GM18507 (cell line): ENCODE results near the gene MALT1.
"Not testable (repeated sequence)": the region's sequence is repeated elsewhere in the genome, so short reads cannot be mapped to it uniquely, and the experiment has no call there.

Source experiments
- DNase-seq: peaks from one replicate; pipeline ENCODE4 v3.0.0; 2011; ENCODE audit warnings: low read depth; ENCODE audit not compliant: insufficient read length; ENCODE audit errors: extremely low spot score
- FAIRE-seq: peaks from 2 replicates; lab custom pipeline; 2011; peaks lifted over from hg19 to GRCh38; lab: Jason Lieb, UNC

MALT1 gene, protein sequence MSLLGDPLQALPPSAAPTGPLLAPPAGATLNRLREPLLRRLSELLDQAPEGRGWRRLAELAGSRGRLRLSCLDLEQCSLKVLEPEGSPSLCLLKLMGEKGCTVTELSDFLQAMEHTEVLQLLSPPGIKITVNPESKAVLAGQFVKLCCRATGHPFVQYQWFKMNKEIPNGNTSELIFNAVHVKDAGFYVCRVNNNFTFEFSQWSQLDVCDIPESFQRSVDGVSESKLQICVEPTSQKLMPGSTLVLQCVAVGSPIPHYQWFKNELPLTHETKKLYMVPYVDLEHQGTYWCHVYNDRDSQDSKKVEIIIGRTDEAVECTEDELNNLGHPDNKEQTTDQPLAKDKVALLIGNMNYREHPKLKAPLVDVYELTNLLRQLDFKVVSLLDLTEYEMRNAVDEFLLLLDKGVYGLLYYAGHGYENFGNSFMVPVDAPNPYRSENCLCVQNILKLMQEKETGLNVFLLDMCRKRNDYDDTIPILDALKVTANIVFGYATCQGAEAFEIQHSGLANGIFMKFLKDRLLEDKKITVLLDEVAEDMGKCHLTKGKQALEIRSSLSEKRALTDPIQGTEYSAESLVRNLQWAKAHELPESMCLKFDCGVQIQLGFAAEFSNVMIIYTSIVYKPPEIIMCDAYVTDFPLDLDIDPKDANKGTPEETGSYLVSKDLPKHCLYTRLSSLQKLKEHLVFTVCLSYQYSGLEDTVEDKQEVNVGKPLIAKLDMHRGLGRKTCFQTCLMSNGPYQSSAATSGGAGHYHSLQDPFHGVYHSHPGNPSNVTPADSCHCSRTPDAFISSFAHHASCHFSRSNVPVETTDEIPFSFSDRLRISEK

DNA sequence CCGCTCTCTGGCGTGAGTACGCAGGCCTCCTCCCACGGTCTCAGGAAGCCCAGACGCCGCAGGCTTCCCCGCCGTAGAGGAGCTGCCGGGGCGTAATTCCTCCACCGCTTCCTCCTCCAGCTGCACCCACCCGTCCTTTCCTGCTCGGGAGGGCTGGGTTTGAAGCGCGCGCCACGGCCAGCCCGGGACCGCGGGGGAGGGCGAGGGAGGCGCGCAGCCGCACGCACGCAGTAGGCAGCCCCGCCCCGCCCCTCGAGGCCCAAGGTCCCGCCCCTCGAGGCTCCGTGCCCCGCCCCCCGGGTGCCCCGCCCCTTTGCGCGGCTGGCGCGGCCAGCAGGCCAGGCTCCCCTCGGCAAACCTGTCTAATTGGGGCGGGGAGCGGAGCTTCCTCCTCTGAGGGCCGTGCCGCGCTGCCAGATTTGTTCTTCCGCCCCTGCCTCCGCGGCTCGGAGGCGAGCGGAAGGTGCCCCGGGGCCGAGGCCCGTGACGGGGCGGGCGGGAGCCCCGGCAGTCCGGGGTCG, at the start of gene MALT1:
MALT1 (plus strand) TSS at position 355 of the 521 bp plus-strand sequence. CDS start 179 bp downstream, outside the sequence.
- peak; percentile 98 for FAIRE-seq
- DNase-seq, result peak; percentile 83

DNA sequence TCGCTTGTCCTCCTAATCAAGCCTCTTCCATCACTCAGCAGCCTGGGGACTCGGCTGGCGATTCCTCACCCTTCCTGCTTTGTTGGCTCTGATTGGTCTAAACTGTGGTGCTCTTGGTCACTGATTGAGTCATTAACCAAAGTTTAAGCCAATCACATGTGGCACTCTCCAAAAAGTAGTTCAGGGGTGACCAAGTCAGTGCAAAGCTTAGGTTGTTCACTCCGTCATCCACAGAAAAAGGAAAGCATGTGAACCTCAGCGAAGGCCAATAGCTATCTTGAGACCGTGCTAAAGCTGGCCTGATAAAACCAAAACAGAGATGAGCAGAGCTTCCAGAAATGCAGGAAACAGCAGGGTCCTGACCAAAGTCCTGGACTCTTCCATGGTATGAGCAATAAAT, 47.3 kb upstream of the MALT1 start:
- FAIRE-seq, result no peak
- no peak for DNase-seq

DNA sequence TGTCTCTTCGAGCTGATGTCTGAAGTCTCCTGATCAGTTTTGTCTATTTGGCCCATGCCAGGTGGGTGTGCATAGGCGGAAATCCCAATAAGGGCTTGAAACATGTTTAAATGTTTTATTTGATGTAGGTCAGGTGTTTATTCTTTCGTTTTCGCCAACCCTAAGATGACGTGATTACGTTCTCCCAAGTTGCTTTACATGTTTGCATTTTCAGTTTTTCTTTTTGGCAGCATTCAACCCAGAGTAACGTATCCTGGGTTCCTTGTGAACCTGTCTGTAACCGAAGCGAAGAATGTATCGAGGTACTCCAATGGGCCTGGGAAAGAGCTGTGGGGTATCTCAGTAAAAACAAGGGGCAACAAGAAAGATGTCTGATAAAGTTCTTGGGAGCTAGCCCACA, 45.4 kb upstream of the MALT1 start:
- no peak for FAIRE-seq
- no peak for DNase-seq

DNA sequence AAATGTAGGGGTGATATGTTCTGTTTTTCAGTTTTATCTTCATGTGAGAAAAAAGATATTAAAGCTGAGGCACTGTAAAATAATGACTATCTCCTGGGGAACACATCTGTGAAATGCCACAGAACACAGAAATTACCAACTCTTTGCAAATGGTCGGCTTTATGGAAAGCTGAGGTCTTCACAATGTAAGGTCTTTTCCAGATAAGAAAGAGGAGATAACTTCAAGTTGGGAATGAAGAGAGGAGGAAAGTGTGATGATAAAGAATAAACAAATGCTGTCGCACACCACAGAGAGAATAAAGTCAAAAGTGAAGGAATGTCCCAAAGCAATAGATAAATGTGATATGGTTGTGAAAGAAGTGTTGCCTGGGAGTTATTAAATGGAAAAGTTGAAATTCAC, 41.2 kb upstream of the MALT1 start:
- FAIRE-seq, result peak; percentile 18
- DNase-seq, result no peak

DNA sequence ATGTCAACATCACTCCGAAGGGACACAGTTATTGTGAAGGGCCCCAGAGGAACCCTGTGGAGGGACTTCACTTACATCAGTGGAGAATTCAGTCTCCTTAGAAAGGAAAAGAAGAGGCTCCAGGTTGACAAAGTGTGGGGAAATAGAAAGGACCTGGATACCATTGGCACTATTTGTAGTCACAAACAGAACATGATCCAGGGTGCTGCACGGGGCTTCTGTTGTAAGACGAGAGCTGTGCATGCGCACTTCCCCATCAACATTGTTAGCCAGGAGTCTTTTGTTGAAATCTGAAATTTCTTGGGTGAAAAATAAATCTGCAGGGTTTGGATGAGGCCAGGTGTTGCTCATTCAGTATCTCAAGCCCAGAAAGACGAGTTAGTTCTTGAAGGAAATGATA, 40.0 kb upstream of the MALT1 start:
- DNase-seq (no peak), FAIRE-seq (no peak)

DNA sequence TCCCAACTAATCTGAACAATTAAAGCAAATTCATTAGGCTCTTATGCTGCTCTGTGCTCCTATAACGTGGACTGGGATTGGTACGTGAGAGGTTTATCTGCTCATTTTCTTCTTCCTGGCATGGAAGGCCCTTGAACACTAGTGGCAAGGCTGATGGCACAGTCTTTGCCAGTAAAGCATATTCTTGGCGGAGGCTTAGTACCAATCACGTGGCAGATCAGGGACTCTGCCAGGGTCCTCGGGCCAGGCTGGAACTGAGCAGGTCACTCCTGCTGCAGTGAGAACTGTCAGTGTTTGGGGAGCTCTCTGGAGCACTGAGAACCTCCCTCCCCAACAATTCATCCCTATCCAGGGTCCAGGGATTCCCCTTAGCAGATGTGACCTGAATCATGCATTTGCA, 38.7 kb upstream of the MALT1 start:
- FAIRE-seq (no peak), DNase-seq (no peak)

DNA sequence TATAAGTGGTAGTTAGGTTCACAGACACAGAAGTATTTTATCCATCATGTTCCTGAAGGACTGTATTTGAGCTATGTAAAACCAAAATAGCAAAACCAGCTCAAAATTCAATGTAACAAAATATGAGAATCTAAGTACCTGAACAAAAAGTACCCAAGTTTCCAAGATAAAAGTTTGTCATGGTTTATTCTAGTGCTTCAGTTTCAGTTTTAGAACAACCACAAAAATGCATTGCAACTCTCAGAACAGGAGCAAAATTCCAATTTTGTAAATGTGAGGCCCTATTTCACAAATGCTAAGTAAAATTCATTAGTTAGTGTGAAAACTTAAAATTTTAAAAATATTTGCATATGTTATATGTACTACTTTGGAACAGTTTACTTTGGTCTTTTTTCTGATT, 37.4 kb upstream of the MALT1 start:
- DNase-seq, result no peak
- peak; percentile 76 for FAIRE-seq

DNA sequence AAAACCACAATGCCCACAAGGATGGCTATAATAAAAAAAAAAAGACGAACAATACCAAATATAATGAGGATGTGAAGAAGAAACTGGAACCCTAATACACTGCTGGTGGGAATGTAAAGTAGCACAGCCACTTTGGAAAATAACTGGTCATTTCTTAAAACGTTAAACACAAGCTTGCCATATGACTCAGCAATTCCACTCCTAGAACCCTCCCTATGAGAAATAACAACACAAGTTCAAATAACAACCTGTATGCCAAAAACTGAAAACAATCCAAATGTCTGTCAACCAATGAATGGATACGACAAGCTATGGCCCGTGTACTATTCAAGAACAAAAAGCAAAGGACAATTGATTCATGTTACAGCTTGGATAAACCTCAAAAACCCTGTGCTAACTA, 35.4 kb upstream of the MALT1 start:
- no peak for DNase-seq
- FAIRE-seq, result peak; percentile 65

DNA sequence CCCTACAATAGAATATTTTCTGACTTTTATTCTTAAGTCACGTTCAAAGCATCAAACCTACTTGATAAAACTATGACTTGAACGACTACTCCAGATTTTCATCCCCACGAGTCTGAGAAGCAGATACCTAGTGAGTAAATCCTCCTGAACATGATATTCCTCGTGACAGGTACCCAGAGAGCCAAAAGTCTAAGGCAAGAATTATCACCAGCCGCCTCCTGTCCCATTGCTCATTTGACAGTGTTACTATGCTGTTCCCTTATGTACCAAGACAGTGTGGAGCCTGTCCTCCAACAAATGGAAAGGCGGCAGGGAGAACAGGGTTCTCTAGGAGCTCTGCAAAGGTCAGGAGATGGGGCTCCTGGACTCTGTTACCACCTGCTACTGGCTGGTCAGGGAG, 34.1 kb upstream of the MALT1 start:
- DNase-seq (no peak), FAIRE-seq (no peak)

DNA sequence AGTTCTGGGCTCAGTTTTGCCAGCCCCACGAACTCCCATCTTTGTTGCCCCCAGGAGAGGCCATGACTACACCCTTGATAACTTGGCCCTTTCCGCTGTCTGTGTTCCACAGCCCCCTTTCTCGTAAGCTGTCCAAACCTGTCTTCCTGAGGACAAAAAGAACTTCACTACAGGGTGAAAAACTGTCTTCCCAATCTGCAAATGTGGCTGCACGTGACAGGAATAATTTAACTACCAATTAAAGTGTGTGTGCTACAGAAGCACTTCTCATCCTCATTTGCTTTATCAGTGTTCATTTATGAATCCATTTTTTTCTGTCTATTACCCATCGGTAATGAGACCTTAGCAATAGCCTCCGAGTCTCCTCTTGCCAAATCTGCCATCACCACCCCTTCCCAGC, 33.3 kb upstream of the MALT1 start:
- DNase-seq, result no peak
- peak; percentile 35 for FAIRE-seq

DNA sequence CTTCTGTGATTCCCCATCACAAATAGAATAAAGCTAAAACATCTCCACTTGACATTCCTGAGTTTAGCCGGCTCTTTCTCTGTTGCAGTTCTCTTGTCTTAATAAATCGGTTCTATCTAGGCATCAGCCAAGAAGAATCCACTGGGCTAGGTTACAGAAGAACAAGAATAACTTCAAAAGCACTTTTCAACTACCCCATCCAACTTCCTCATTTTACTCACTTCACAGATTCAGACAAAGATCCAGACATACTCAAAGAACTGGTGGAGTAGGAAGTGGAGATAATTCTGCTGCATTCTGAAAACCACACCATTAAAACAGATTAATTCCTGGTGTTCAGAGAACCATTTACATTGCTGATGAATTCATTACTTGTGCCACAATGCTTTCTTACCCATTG, 32.8 kb upstream of the MALT1 start:
- no peak for DNase-seq
- peak; percentile 66 for FAIRE-seq

DNA sequence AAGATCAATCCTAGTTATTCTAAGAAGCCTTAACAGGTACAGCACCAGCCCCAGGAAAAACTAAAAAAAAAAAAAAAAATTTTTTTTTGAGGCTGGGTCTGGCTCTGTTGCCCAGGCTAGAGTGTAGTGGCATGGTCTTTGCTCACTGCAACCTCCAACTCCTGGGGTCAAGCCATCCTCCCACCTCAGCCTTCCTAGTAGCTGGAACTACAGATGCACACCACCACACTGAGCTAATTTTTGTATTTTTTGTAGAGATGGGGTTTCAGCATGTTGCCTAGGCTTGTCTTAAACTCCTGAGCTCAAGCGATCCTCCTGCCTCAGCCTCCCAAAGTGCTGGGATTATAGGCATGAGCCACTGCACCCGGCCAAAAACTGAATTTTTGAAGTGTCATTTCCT, 32.0 kb upstream of the MALT1 start:
- FAIRE-seq, result no peak

DNA sequence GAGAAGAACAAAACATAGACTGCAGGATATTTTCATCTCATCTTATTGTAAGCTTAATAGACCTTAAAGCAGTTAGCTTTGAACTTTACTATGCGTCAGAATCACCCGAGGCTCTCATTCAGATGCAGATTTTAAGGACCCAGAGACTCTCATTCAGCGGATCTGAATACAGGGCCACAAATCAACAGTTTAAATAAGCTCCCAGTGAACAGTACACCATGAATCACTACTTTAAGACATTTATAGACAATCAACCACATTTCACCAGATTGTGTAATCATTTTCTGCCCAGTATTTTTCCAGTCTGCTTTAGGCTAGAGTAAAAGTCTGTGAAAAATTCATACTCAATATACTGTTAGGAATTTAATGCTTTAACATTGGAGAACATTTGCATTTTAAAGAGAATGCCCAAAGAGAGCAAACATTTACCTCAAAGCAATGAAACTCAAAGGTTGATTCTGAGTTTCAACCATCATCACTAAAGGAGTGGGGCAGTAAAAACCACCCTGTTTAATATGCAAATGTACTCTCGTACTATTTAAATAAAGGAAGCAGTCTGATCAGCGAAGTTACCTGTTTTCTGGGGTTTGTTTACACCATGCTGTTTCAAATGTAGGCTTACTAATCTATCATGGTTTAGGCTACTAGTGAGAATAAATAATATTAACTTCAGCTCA, 31.4 kb upstream of the MALT1 start:
- DNase-seq (no peak), FAIRE-seq (peak; percentile 62)

More for the DNA sequence above, 32.0 kb upstream of the MALT1 start:
- DNase-seq, result no peak

DNA sequence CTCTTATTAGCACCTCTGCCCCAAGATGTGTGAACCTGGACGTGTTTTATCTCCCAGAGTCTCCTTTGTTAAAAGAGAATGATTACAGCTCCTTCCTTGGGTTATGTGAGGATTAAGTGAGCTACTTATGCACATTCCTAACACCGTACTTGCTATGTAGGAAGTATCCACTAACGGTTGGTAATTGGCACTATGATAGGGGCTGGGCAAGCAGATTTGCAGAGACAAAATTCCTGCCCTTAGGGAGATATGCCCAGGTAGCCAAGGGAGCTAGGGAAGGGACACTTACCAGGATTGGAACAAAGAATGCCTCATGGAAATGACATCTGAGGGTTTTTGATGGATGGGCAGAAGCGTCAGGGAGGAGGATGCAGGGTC, 30.8 kb upstream of the MALT1 start:
- DNase-seq (no peak), FAIRE-seq (no peak)

DNA sequence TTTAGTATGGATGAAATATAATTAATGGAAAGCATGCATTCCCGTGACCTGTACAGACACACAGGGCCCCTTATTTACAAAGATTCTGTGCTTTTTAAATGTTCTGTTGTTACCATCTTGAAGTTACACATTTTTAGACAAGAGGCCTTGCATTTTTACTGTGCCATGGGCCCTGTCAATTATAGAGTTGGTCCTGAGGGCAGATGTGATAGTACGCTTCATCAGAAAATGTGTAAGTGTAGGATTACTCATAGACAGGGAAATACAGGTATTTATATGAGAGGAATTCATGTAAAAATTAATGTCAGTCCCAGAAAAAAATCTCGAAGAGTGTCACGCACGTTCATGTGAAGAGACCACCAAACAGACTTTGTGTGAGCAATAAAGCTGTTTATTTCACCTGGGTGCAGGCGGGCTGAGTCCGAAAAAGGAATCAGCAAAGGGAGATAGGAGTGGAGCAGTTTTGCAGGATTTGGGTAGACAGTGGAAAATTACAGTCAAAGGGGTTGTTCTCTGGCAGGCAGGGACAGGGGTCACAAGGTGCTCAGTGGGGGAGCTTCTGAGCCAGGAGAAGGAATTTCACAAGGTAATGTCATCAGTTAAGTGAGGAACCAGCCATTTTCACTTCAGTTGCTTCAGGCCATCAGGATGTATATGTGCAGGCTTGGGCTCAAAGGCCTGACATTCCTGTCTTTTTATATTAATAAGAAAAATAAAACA, 30.2 kb upstream of the MALT1 start:
- DNase-seq, result no peak
- FAIRE-seq, result no peak

DNA sequence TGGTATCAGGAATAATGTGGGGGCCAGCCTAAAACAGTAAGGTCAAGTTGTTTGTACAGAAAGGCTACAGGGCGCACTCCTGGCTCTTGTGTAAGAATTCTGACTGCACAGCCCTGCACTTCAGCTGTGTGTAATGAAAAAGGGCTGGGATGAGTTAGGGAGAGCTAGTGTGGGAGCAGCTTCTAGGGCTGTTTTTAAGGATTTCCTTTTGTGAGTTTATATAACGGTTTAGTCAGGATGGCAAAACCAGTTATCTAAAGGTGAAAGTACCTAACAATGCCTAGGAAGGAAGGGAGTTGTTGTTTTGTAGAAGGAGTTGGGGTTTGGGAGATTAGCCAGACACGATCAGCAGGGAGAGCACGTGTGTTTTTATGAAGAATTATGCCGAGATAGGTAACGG, 27.7 kb upstream of the MALT1 start:
- not testable (repeated sequence) for DNase-seq, FAIRE-seq

DNA sequence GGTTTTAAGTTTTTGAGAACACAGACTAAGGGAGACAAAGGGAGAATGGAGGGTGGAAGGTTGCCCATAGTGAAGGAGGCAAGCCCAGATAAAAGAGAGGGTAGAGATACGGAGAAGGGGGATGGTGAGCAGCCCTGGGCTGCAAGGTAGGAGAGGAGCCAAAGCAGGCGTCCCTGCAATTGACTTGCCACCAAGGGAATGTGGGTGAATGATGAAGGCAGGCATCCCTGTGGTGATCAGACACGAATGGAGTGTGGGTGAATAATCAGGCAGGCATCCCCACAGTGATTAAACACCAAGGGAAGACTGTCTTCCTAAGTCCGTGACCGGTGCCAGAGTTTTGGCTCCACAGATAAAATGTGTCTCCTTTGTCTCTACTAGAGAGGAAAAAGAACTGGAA, 25.9 kb upstream of the MALT1 start:
- no peak for FAIRE-seq
- DNase-seq, result no peak

DNA sequence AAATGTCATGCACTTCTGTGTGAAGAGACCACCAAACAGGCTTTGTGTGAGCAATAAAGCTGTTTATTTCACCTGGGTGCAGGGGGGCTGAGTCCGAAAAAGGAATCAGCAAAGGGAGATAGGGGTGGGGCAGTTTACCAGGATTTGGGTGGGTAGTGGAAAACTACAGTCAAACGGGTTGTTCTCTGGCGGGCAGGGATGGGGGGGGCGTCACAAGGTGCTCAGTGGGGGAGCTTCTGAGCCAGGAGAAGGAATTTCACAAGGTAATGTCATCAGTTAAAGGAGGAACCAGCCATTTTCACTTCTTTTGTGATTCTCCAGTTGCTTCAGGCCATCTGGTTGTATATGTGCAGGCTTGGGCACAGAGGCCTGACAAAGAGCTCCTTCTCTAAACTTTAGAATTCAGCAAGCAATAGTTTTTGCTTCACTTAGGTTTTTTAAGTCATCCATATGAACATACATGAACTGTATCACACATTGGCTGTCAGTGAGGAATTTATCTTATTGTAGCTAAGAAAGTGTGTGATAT, 24.9 kb upstream of the MALT1 start:
- FAIRE-seq, result no peak
- DNase-seq, result no peak
